Smooth muscle cell (in vitro differentiated cells): ENCODE measurements around the gene REC114. TPM values are rescaled to one million over a fixed set of nuclear protein-coding genes. Genes with fewer than 3 reads are reported as not detected.

ENCODE experiments used
- DNase-seq: peaks from one replicate; lab custom pipeline; 2025; ENCODE audit not compliant: unreplicated experiment; lab: John Stamatoyannopoulos, UW
- H2AFZ ChIP-seq: fragments of 200-600 bp; sonication (generic); 2 replicates; pipeline ENCODE4 v1.6.0; 2016; ENCODE audit warnings: antibody characterized with exemption, low read depth, mild to moderate bottlenecking
- H3F3A ChIP-seq: fragments of 200-600 bp; sonication (generic); 2 replicates; pipeline ENCODE4 v1.6.0; 2017; ENCODE audit warnings: antibody characterized with exemption, low read depth
- H3K27ac ChIP-seq: fragments of 200-600 bp; sonication (generic); 2 replicates; pipeline ENCODE4 v1.5.1; 2016; ENCODE audit warnings: low read depth, mild to moderate bottlenecking
- H3K27me3 ChIP-seq: fragments of 200-600 bp; sonication (generic); 2 replicates; pipeline ENCODE4 v1.6.1; 2016; ENCODE audit warnings: low read depth, mild to moderate bottlenecking
- H3K36me3 ChIP-seq: fragments of 200-600 bp; sonication (generic); 2 replicates; pipeline ENCODE4 v1.5.1; 2016; ENCODE audit warnings: low read depth
- H3K4me1 ChIP-seq: fragments of 200-600 bp; sonication (generic); 2 replicates; pipeline ENCODE4 v1.5.1; 2016; ENCODE audit warnings: low read depth
- H3K4me2 ChIP-seq: fragments of 200-600 bp; sonication (generic); 2 replicates; pipeline ENCODE4 v1.6.0; 2016; ENCODE audit warnings: mild to moderate bottlenecking
- H3K4me3 ChIP-seq: fragments of 200-600 bp; sonication (generic); 2 replicates; pipeline ENCODE4 v1.5.1; 2016; ENCODE audit warnings: mild to moderate bottlenecking
- H3K79me2 ChIP-seq: fragments of 200-600 bp; sonication (generic); 2 replicates; pipeline ENCODE4 v1.6.0; 2016; ENCODE audit warnings: low read depth, mild to moderate bottlenecking
- H3K9ac ChIP-seq: fragments of 200-600 bp; sonication (generic); 2 replicates; pipeline ENCODE4 v1.6.0; 2016; ENCODE audit warnings: low read depth
- H3K9me3 ChIP-seq: fragments of 200-600 bp; sonication (generic); replicated peaks from 2 replicates; pipeline ENCODE4 v1.5.1; 2016; ENCODE audit warnings: low read depth
- H4K20me1 ChIP-seq: fragments of 200-600 bp; sonication (generic); 2 replicates; pipeline ENCODE4 v1.6.0; 2016; ENCODE audit warnings: low read depth
- WGBS: methylation state at CpG from one replicate; pipeline ENCODE4 v1.1.7; 2016; ENCODE audit warnings: low lambda C conversion rate; 5-methylcytosine and 5-hydroxymethylcytosine counted together
- polyA plus RNA-seq: library from polyadenylated mRNA; unstranded; fragments of >200 nt; fragmentation: Nextera tagmentation; extraction: Ambion mirVana; gene quantifications from 2 replicates; pipeline ENCODE4 v1.2.1, GENCODE V29; 2016
- total RNA-seq: library from RNA; depleted of rRNA; stranded (reverse); fragments of >200 nt; gene quantifications from 2 replicates; pipeline ENCODE4 v1.2.3, GENCODE V29; 2014
- TF ChIP-seq, protein P1 (sequence below): fragments of 200-600 bp; sonication (generic); IDR thresholded peaks from 2 replicates; pipeline ENCODE4 v1.5.1; 2017; ENCODE audit warnings: borderline replicate concordance, mild to moderate bottlenecking, antibody characterized with exemption; ENCODE audit not compliant: insufficient read depth, poor library complexity, severe bottlenecking

Gene REC114
- total and polyA plus RNA-seq, 2 experiments from 2014 or later = not detected

- no peaks in the 10 kb centered on the region for H3K9me3 ChIP-seq
- peaks cover 23% of the 10 kb centered on the region for H3K27me3 ChIP-seq
- H2AFZ ChIP-seq = no peak overlapping the region
- no peaks in the 10 kb centered on the region for H3K79me2 ChIP-seq
- H3K4me1 ChIP-seq = no peaks in the 10 kb centered on the region
- TF ChIP-seq, protein P1, sequence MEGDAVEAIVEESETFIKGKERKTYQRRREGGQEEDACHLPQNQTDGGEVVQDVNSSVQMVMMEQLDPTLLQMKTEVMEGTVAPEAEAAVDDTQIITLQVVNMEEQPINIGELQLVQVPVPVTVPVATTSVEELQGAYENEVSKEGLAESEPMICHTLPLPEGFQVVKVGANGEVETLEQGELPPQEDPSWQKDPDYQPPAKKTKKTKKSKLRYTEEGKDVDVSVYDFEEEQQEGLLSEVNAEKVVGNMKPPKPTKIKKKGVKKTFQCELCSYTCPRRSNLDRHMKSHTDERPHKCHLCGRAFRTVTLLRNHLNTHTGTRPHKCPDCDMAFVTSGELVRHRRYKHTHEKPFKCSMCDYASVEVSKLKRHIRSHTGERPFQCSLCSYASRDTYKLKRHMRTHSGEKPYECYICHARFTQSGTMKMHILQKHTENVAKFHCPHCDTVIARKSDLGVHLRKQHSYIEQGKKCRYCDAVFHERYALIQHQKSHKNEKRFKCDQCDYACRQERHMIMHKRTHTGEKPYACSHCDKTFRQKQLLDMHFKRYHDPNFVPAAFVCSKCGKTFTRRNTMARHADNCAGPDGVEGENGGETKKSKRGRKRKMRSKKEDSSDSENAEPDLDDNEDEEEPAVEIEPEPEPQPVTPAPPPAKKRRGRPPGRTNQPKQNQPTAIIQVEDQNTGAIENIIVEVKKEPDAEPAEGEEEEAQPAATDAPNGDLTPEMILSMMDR = no peak
- no peaks in the 10 kb centered on the region for H3F3A ChIP-seq
- no peak overlapping the region for H3K4me2 ChIP-seq
- 63% methylated on average over 2 of the region's 2 CpGs for WGBS
- no peak overlapping the region for H3K27ac ChIP-seq
- no peak overlapping the region for H3K4me3 ChIP-seq
- H3K9ac ChIP-seq = no peak overlapping the region
- no peaks in the 10 kb centered on the region for H4K20me1 ChIP-seq
- H3K36me3 ChIP-seq = no peaks in the 10 kb centered on the region
- no peak for DNase-seq
These were observed 21.6 kb downstream of the REC114 start for GRCh38 chr15:73464602-73465001.

DNA sequence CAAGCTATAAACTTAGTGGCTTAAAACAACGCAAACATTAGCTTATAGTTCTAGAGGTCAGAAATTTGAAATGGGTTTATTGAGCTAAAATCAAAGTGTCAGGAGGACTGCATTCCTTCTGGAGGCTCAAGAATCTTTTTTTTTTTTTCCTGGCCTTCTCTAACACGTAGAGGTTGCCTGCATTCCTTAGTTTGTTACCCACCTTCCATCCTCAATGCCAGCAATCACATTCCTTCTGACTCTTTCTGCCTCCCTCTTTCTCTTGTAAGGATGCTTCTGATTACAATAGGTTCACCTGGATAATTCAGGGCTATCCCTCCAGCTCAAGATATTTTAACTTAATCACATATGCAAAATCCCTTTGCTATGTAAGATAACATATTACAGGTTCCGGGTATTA, 24.8 kb downstream of the REC114 start:
- H3K4me1 ChIP-seq = no peaks in the 10 kb centered on the region
- no peak overlapping the region for H2AFZ ChIP-seq
- no peak for DNase-seq
- no peaks in the 10 kb centered on the region for H3F3A ChIP-seq
- H3K9me3 ChIP-seq = no peaks in the 10 kb centered on the region
- no peak overlapping the region for H3K27ac ChIP-seq
- no peaks in the 10 kb centered on the region for H3K36me3 ChIP-seq
- no peak overlapping the region for H3K9ac ChIP-seq
- TF ChIP-seq, protein P1 = no peak
- no peak overlapping the region for H3K4me3 ChIP-seq
- peaks cover 40% of the 10 kb centered on the region for H3K27me3 ChIP-seq
- H4K20me1 ChIP-seq = no peaks in the 10 kb centered on the region
- no peak overlapping the region for H3K4me2 ChIP-seq
- 68% methylated on average over 3 of the region's 3 CpGs for WGBS
- no peaks in the 10 kb centered on the region for H3K79me2 ChIP-seq

- Histone ChIP-seq H3K4me2 (no peak overlapping the region), H3K36me3 (no peaks in the 10 kb centered on the region), H3K27ac (no peak overlapping the region), H3K27me3 (peaks cover 40% of the 10 kb centered on the region), H2AFZ (no peak overlapping the region), H3F3A (no peaks in the 10 kb centered on the region), H3K4me3 (no peak overlapping the region), H3K9ac (no peak overlapping the region), H4K20me1 (no peaks in the 10 kb centered on the region), H3K4me1 (no peaks in the 10 kb centered on the region), H3K9me3 (no peaks in the 10 kb centered on the region), H3K79me2 (no peaks in the 10 kb centered on the region)
- TF ChIP-seq, protein P1 = no peak
- no peak for DNase-seq
- WGBS = 91% methylated on average over 5 of the region's 5 CpGs
These were observed 31.8 kb downstream of the REC114 start for GRCh38 chr15:73474785-73475184.

DNA sequence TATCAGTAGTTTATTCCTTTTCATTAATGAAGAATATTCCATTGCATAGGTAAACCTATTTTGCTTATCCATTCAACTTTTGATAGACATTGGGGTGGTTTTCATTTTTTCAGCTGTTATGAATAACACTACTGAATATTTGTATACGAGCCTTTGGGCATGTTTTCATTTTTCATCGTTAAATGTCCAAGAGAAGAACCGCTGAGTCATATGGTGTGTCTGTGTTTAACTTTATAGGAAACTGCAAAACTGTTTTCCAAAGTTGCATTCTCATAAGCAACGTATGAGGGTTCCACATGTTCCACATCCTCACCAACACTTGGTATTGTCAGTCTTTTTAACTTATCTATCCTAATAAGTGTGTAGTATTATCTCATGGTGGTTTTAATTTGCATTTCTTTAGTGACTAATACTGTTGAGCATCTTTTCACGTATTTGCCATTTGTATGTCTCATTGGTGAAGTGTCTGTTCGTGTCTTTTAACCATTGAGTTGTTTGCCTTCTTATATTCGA, 33.8 kb downstream of the REC114 start:
- no peak for DNase-seq
- no peak overlapping the region for H3K4me2 ChIP-seq
- no peaks in the 10 kb centered on the region for H3K36me3 ChIP-seq
- H3K4me3 ChIP-seq = no peak overlapping the region
- no peaks in the 10 kb centered on the region for H3K79me2 ChIP-seq
- TF ChIP-seq, protein P1 = no peak
- H3K9me3 ChIP-seq = no peaks in the 10 kb centered on the region
- H2AFZ ChIP-seq = no peak overlapping the region
- H3K27ac ChIP-seq = no peak overlapping the region
- H3K27me3 ChIP-seq = peaks cover 28% of the 10 kb centered on the region
- no peak overlapping the region for H3K9ac ChIP-seq
- WGBS = 87% methylated on average over 7 of the region's 7 CpGs
- H4K20me1 ChIP-seq = no peaks in the 10 kb centered on the region
- H3K4me1 ChIP-seq = no peaks in the 10 kb centered on the region
- no peaks in the 10 kb centered on the region for H3F3A ChIP-seq
